ENCODE data around the gene SAP30BP.
A peak's percentile ranks its signal among the peaks of the same experiment; 100 is the strongest.

SAP30BP gene

DNA sequence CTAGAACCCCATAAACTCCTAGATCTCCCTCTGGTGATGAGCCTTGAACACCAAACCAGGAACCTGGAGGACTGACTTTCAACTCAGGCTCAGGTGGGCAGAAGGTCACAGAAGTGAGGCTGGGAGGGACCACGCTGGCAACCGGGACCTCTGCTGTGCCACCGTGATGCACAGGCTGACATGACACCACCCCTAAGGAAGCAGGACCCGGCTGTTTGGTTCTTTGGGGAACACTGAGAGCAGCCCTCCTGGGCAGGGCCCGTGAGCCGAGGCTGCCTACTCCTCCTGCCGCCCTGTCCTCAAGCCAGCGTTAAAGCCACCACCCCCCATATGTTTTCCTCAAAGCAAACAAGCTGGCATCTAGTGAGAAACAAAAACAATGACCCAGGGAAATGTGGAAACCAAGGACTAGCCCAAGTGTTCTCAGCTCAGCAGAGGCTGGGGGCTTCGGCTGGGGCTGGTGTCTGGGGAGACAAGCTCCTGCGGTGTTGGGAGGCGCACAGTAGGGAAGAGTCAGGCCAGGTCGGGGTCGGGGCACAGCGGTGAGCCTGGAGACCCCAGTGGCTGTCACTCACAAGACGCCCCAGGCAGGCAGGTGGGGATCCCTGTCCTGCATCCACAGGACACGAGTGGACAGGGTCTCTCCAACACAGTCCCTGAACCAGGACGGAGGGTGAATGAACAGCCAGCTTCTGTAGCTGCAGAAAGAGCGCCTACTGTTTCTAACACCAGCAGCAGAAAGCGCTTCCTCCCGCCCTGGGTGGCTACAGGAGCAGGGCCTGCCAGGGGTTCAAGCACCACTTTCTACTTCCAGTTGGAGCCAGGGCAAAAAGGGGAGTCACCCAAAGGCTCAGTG is 32.2 kb upstream of the SAP30BP start:
- Histone ChIP-seq H3K4me3 (ENCODE audit: low read depth, low read length) (no peak overlapping the region), H3K9me3 (ENCODE audit: control insufficient read depth, insufficient read depth, low read depth, low read length) (no peaks in the 10 kb centered on the region), H3K27ac (ENCODE audit: extremely low read depth, low read depth, low read length) (no peak overlapping the region), H3K4me1 (ENCODE audit: control insufficient read depth, insufficient read depth, low read length) (peaks cover 11% of the 10 kb centered on the region), H3K36me3 (ENCODE audit: control insufficient read depth in 2 of 2, insufficient read depth in 1 of 2, low read length in 2 of 2) (peaks cover 0 to 52% of the 10 kb centered on the region in 2 experiments; a peak in 1 of 3 replicates)
- CTCF ChIA-PET = interaction anchor here (0.6 to 10.6 kb wide), 11 partner anchors 8 to 369 kb away, joined by 3 to 410 read pairs (median 5); partner anchors contain the start of genes RECQL5 and SAP30BP
- TF ChIP-seq ZNF23 (tag by site-specific recombination; IDR thresholded peaks at IDR 0.05; ENCODE audit: borderline replicate concordance) = no peak
- TF ChIP-seq, protein P1, sequence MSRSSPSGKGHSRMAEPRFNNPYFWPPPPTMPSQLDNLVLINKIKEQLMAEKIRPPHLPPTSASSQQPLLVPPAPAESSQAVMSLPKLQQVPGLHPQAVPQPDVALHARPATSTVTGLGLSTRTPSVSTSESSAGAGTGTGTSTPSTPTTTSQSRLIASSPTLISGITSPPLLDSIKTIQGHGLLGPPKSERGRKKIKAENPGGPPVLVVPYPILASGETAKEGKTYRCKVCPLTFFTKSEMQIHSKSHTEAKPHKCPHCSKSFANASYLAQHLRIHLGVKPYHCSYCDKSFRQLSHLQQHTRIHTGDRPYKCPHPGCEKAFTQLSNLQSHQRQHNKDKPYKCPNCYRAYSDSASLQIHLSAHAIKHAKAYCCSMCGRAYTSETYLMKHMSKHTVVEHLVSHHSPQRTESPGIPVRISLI (tag by site-specific recombination; IDR thresholded peaks at IDR 0.05) = no peak
- POLR2A ChIA-PET = interaction anchor here (2.0 kb wide), 1 partner anchor 10 kb away, joined by 9 read pairs; a partner anchor contains a TSS

DNA sequence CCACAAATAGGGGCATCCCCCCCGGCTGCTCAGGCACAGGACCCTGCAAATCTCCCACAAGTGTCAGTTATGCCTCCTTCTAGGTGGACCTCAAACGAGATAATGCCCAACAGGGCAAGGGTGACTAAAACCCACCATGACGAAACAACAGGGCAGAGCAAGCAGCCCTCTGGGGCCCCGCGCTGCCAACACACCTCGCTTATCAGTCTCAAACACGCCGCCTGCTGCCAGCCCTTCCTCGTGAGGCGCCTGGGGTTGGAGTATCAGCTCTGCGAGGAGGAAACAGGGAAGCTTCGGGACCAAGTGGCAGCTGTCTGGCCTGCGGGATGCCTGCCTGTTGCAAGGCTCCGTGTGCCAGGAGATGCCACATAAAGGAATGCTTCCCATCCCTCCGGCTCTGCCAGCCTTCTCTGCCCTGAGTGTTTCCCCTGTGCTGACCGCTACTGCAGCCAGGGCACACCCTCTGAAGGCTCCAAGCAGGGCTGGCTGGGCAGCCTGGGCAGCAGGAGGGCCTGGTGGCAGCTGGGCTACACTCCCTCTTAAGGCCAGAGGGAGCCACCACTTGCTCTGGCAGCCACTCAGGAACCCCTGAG is 31.4 kb upstream of the SAP30BP start:
- H3K4me1 ChIP-seq (ENCODE audit: control insufficient read depth, insufficient read depth, low read length) = peaks cover 11% of the 10 kb centered on the region
- ChIA-PET CTCF (interaction anchor here (1.1 to 10.6 kb wide), 8 partner anchors 9 to 113 kb away, joined by 3 to 410 read pairs (median 5); a partner anchor contains a TSS), POLR2A (no interaction called here)
- H3K36me3 ChIP-seq (ENCODE audit: control insufficient read depth in 2 of 2, insufficient read depth in 1 of 2, low read length in 2 of 2) = peaks cover 0 to 52% of the 10 kb centered on the region in 2 experiments; a peak in 1 of 3 replicates
- TF ChIP-seq, protein P2, sequence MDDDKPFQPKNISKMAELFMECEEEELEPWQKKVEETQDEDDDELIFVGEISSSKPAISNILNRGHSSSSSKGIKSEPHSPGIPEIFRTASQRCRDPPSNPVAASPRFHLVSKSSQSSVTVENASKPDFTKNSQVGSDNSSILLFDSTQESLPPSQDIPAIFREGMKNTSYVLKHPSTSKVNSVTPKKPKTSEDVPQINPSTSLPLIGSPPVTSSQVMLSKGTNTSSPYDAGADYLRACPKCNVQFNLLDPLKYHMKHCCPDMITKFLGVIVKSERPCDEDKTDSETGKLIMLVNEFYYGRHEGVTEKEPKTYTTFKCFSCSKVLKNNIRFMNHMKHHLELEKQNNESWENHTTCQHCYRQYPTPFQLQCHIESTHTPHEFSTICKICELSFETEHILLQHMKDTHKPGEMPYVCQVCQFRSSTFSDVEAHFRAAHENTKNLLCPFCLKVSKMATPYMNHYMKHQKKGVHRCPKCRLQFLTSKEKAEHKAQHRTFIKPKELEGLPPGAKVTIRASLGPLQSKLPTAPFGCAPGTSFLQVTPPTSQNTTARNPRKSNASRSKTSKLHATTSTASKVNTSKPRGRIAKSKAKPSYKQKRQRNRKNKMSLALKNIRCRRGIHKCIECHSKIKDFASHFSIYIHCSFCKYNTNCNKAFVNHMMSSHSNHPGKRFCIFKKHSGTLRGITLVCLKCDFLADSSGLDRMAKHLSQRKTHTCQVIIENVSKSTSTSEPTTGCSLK (tag by site-specific recombination; IDR thresholded peaks at IDR 0.05) = no peak
- TF ChIP-seq ZNF335 (tag by site-specific recombination; conservative IDR thresholded peaks at IDR 0.05) = peak; percentile 35; the same call in 1 of the 2 replicates
- no peak for TF ChIP-seq ZNF791 (tag by site-specific recombination; IDR thresholded peaks at IDR 0.05)
- no peak for TF ChIP-seq ZNF549 (tag by site-specific recombination; IDR thresholded peaks at IDR 0.05)
- no peak for TF ChIP-seq ZNF707 (tag by site-specific recombination; IDR thresholded peaks at IDR 0.05)
- TF ChIP-seq KLF7 (tag by site-specific recombination; IDR thresholded peaks at IDR 0.05; ENCODE audit: borderline replicate concordance) = no peak
- no peak overlapping the region for H3K4me3 ChIP-seq (ENCODE audit: low read depth, low read length)
- H3K27ac ChIP-seq (ENCODE audit: extremely low read depth, low read depth, low read length) = no peak overlapping the region
- H3K9me3 ChIP-seq (ENCODE audit: control insufficient read depth, insufficient read depth, low read depth, low read length) = no peaks in the 10 kb centered on the region

DNA sequence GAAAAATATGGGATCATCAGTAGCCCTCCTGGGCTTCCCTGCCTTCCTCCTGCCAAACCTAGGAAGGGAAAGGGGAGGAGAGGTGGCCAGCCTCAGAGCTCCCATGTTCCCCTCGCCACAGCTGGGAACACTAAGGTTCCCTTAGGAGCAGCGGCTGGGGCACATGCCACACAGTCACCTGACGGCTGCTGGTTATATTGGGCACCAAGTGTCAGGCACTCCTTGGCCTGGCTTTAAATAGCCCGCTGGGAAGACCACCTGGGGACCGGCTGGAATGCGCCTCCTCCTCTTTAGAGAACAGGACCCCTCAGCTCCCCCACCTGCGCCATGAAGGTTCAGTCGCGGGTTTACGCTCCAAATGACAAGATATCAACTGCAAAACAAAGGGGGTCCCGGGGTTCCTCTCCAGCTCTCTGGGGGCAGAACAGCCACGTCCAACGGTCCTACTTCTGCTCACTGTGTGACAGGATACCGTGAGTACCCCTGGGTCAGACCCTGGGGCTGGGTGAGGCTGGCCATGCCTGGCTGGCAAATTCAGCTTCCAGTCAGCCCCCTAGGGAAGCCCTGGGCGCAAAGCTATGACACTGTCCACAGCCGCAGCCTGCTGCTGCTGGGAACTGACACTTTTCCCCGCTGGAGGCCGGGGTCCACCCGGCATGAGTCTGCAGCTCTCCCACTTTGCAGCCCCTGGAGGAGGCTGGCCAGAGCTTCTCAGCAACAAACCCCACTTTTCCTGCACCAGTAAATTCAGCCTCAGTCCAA is 30.6 kb upstream of the SAP30BP start:
- no peak overlapping the region for H3K27ac ChIP-seq (ENCODE audit: extremely low read depth, low read depth, low read length)
- TF ChIP-seq ZNF785 (tag by site-specific recombination; IDR thresholded peaks at IDR 0.05) (no peak), KLF7 (tag by site-specific recombination; IDR thresholded peaks at IDR 0.05; ENCODE audit: borderline replicate concordance) (no peak), ZNF558 (tag by site-specific recombination; IDR thresholded peaks at IDR 0.05) (no peak), ZIC2 (tag by site-specific recombination; IDR thresholded peaks at IDR 0.05) (peak; percentile 68), GLI2 (tag by site-specific recombination; IDR thresholded peaks at IDR 0.05; ENCODE audit: borderline replicate concordance, low read depth) (no peak)
- H3K4me1 ChIP-seq (ENCODE audit: control insufficient read depth, insufficient read depth, low read length) = peaks cover 11% of the 10 kb centered on the region
- H3K4me3 ChIP-seq (ENCODE audit: low read depth, low read length) = no peak overlapping the region
- CTCF ChIA-PET = interaction anchor here (0.6 to 10.6 kb wide), 10 partner anchors 8 to 112 kb away, joined by 3 to 341 read pairs (median 4); no protein-coding TSS in a partner anchor
- no peaks in the 10 kb centered on the region for H3K9me3 ChIP-seq (ENCODE audit: control insufficient read depth, insufficient read depth, low read depth, low read length)
- H3K36me3 ChIP-seq (ENCODE audit: control insufficient read depth in 2 of 2, insufficient read depth in 1 of 2, low read length in 2 of 2) = peaks cover 0 to 52% of the 10 kb centered on the region in 2 experiments; a peak in 1 of 3 replicates
- POLR2A ChIA-PET = interaction anchor here (0.7 kb wide), 1 partner anchor 8 kb away, joined by 3 read pairs; no protein-coding TSS in a partner anchor

All from HEK293 (cell line).